ENCODE data around the gene SH3D21.

SH3D21 gene

DNA sequence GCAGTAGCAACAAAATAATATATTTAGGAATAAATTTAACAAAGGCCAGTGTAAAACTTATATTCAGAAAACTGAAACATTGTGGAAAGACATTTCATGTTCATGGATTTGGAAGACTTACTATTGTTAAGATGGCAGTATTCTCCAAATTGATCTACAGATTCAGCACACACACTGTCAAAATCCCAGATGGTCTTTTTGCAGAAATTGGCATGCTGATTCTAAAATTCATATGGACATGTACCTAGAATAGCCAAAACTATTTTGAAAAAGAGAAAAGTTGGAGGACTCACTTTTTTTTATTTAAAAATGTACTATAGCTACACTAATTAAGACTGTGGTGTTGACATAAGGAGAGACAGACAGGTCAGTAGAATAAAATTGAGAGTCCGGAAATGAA is 32.0 kb upstream of the SH3D21 start:
- TF ChIP-seq ZFX (IDR thresholded peaks at IDR 0.05; ENCODE audit: borderline replicate concordance), result no peak
- TF ChIP-seq, protein P1, sequence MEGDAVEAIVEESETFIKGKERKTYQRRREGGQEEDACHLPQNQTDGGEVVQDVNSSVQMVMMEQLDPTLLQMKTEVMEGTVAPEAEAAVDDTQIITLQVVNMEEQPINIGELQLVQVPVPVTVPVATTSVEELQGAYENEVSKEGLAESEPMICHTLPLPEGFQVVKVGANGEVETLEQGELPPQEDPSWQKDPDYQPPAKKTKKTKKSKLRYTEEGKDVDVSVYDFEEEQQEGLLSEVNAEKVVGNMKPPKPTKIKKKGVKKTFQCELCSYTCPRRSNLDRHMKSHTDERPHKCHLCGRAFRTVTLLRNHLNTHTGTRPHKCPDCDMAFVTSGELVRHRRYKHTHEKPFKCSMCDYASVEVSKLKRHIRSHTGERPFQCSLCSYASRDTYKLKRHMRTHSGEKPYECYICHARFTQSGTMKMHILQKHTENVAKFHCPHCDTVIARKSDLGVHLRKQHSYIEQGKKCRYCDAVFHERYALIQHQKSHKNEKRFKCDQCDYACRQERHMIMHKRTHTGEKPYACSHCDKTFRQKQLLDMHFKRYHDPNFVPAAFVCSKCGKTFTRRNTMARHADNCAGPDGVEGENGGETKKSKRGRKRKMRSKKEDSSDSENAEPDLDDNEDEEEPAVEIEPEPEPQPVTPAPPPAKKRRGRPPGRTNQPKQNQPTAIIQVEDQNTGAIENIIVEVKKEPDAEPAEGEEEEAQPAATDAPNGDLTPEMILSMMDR (IDR thresholded peaks at IDR 0.05), result no peak
- 0 out of 2 replicates have a peak overlapping the region, but pooled peaks have one; percentile 98 for H3K27ac ChIP-seq

DNA sequence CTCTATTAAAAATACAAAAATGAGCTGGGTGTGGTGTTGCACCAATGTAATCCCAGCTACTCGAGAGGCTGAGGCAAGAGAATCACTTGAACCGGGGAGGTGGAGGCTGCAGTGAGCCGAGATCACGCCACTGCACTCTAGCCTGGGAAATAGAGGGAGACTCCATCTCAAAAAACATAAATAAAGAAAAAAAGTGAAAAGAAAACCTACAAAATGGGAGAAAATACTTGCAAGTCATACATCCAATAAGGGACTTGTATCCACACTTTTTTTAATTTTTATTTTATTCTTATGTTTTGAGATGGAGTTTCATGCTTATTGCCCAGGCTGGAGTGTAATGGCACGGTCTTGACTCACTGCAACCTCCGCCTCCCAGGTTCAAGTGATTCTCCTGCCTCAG is 29.5 kb upstream of the SH3D21 start:
- no peak for TF ChIP-seq ZFX (IDR thresholded peaks at IDR 0.05; ENCODE audit: borderline replicate concordance)
- TF ChIP-seq, protein P1 (IDR thresholded peaks at IDR 0.05), result no peak
- H3K27ac ChIP-seq, result 0 out of 2 replicates have a peak overlapping the region, but pooled peaks have one; percentile 12

DNA sequence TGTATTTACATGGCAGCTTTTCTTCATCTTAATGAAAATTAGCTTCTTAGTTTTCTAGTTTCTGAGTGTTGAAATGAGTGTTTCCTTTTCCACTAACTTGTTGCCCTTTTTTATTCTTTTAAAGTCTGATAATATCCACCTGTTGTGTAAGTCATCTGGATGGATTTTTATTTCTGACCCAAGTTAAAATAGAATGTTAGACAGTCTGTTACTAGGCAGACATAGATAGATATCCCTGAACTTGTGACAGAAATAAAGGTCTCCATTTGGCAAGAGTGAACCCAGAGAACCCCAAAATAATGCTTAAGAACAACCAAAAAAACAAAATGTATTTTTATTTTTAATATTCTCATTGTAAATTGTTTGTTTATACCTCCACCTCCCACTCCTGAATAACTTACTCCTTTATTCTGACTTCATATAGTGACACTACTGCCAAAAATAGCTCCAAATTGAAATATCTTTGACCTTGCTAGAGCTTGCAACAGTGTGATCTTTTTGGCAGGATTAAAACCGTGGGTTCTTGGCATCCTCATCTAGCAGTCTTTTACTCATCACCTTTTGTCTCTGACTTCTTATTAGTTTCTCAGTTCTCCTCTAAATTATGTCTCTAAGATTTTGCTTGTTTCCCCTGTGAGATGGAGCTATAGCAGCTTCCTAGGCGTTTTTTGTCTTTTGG is 26.9 kb upstream of the SH3D21 start:
- TF ChIP-seq, protein P1 (IDR thresholded peaks at IDR 0.05), result no peak
- no peak for TF ChIP-seq ZFX (IDR thresholded peaks at IDR 0.05; ENCODE audit: borderline replicate concordance)
- peak overlapping the region; percentile 45 for H3K27ac ChIP-seq

DNA sequence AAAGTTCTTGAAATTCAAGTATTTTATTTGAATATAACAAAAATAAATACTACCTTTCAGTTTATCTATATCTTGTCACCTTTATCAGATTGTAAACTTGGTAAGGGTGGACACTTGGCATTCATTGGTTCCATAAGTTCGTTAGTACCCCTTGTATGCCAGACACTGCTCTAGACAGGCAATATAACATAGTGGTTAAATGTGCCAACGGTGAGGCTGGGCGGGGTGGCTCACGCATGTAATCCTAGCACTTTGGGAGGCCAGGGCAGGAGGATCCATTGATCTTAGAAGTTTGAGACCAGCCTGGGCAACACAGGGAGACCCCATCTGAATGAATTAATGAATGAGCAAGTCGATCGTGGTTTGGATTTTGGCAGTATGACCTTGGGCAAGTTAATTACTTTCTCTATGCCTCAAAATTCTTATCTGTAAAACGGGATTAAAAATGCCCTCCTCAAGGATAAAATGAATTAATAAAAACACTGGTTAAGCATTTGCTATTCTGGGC is 26.3 kb upstream of the SH3D21 start:
- H3K27ac ChIP-seq, result peak overlapping the region; percentile 45
- TF ChIP-seq ZFX (IDR thresholded peaks at IDR 0.05; ENCODE audit: borderline replicate concordance), result no peak
- TF ChIP-seq, protein P1 (IDR thresholded peaks at IDR 0.05), result no peak

DNA sequence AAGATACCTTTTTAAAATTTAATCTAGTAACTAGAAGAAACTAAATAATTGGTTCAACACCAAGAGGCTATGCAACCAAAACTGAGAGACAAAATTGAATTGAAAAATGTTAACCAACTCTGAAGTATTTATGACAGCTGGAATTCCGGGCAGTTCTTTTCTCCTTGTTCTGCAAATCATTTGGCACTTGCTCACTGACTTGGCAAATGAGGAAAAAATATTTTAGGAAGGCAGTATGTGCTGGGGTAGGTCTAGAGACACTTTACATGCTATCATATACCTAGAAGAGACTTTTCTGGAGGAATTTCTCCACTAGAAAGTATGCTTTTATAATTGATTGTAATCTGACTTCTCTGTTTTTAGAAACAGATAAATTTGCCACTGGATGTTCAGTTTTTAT is 22.1 kb upstream of the SH3D21 start:
- H3K27ac ChIP-seq, result peak overlapping the region; percentile 42
- TF ChIP-seq, protein P1 (IDR thresholded peaks at IDR 0.05), result no peak
- no peak for TF ChIP-seq ZFX (IDR thresholded peaks at IDR 0.05; ENCODE audit: borderline replicate concordance)

DNA sequence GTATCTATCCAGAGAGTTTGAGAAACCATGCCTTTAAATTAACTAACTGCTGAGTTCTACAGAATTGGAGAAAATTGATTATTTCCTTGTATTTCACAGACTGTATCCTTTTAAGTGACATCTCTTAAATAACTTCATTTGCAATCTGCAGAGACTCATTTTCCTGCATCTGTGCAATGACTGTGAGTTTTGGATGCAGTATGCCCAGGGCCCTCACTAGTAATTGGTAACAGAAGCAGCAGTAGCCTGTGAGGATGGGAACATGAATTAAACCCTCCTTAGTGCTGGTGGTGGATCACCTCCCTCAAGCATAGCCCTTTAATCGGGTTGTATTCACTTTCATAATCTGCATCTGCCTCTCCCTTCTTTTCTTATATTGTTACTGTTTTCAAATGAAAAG is 21.7 kb upstream of the SH3D21 start:
- TF ChIP-seq, protein P1 (IDR thresholded peaks at IDR 0.05), result no peak
- H3K27ac ChIP-seq, result peak overlapping the region; percentile 42

DNA sequence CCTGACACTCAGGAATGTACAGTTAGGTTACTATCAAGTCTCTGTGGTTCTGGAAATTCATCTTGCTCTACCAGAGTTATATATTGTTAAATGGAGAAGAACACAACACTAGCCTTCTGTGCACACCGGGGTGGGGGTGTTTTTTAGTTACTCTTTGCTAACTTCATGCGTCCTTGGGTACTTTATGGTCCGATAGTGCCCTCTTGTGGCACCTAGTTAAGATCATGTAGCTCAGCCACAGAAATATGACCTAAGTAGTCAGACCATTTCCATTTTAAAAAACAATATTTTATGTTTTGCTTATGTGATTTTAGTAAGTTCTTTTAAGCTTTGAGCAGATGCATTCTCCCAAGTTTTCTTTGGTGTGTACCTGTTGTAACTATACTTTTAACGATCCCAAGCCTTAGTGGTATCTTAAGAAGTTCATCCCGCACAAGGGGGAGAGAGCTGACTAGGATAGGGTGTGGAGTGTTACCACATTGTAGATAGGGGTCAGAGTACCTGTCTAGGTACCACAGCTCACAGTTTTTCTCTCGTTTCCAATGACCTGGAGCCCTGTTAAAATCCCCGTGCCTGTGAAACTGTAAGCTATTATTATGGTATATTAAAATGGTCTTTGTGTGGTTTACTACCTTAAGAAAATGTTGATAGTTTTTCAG is 20.6 kb upstream of the SH3D21 start:
- H3K27ac ChIP-seq, result peak overlapping the region; percentile 42
- TF ChIP-seq ZFX (IDR thresholded peaks at IDR 0.05; ENCODE audit: borderline replicate concordance), result no peak
- TF ChIP-seq, protein P1 (IDR thresholded peaks at IDR 0.05), result peak; percentile 84

Data from 22Rv1 (cell line).